GM21528 (cell line): ENCODE measurements around the gene MUS81.
A peak's percentile ranks its signal among the peaks of the same experiment; 100 is the strongest.
"Not testable (repeated sequence)": the region's sequence is repeated elsewhere in the genome, so short reads cannot be mapped to it uniquely, and the experiment has no call there.

ENCODE experiments used
- ATAC-seq: cut with Tn5 transposase; IDR thresholded peaks from one replicate; pipeline ENCODE4 v1.9.1; 2021; ENCODE audit warnings: mild to moderate bottlenecking, moderate library complexity; ENCODE audit not compliant: unreplicated experiment, low FRiP score

Gene MUS81

GRCh38 chr11:65860278-65861164, at the start of gene MUS81:
TSS of gene MUS81 (plus strand) at chr11:65860433. CDS start at chr11:65860754, 321 bp downstream.
- no peak for ATAC-seq

- no peak for ATAC-seq
Measured at GRCh38 chr11:65811764-65812475, 48.3 kb upstream of the MUS81 start.

- ATAC-seq = no peak
Measured at GRCh38 chr11:65814131-65814985, 45.9 kb upstream of the MUS81 start.

- no peak for ATAC-seq
Measured at GRCh38 chr11:65814986-65815565, 45.2 kb upstream of the MUS81 start.

GRCh38 chr11:65816696-65817095, 43.5 kb upstream of the MUS81 start:
- ATAC-seq = no peak

GRCh38 chr11:65817312-65817834, 42.9 kb upstream of the MUS81 start:
- ATAC-seq = no peak

- ATAC-seq = peak; percentile 52
Measured at GRCh38 chr11:65817835-65818680, 42.2 kb upstream of the MUS81 start.

GRCh38 chr11:65821107-65821506, 39.1 kb upstream of the MUS81 start:
- no peak for ATAC-seq

GRCh38 chr11:65822776-65823528, 37.3 kb upstream of the MUS81 start:
- ATAC-seq = no peak

- ATAC-seq = no peak
Measured at GRCh38 chr11:65826984-65827735, 33.1 kb upstream of the MUS81 start.

- ATAC-seq = no peak
Measured at GRCh38 chr11:65829459-65829858, 30.8 kb upstream of the MUS81 start.

GRCh38 chr11:65832231-65832630, 28.0 kb upstream of the MUS81 start:
- not testable (repeated sequence) for ATAC-seq

- peak; percentile 86 for ATAC-seq
Measured at GRCh38 chr11:65833297-65834030, 26.8 kb upstream of the MUS81 start, which contains the start of gene SNX32. TSS of gene SNX32 (plus strand) at chr11:65833963. CDS start at chr11:65834066, 103 bp downstream.

GRCh38 chr11:65834202-65834601, 26.0 kb upstream of the MUS81 start:
- ATAC-seq = no peak

- ATAC-seq = no peak
Measured at GRCh38 chr11:65842144-65842543, 18.1 kb upstream of the MUS81 start.

GRCh38 chr11:65843811-65844210, 16.4 kb upstream of the MUS81 start:
- ATAC-seq = no peak
